HEK293 (cell line): ENCODE measurements around the gene EDEM1.

Experiments
- CTCF ChIA-PET: fragments of 350-600 bp; formaldehyde crosslinking; extraction: SDS; loops from one replicate; lab custom pipeline; 2021; ENCODE audit warnings: antibody characterized with exemption; lab: Yijun Ruan, JAX
- POLR2A ChIA-PET: fragments of 300-600 bp; formaldehyde crosslinking; extraction: SDS; loops from one replicate; lab custom pipeline; 2020; ENCODE audit warnings: antibody characterized with exemption, inconsistent platforms; lab: Yijun Ruan, JAX
- H3K27ac ChIP-seq: fragments of 200-500 bp; sonication (Bioruptor generic); 2 replicates; pipeline ENCODE4 v1.5.1; 2014; ENCODE audit warnings: low read depth, low read length, control low read depth, inconsistent platforms; ENCODE audit errors: extremely low read depth
- H3K36me3 ChIP-seq, 2 experiments: fragments of 200-500 bp in 1 of 2; sonication (Bioruptor generic) in 1 of 2; 1 replicate in 1 of 2; 2 replicates in 1 of 2; pipeline ENCODE4 v1.5.1; 2014 to 2017; ENCODE audit warnings: inconsistent platforms in 2 of 2, low read length in 2 of 2; ENCODE audit not compliant: control insufficient read depth in 2 of 2, insufficient read depth in 1 of 2
- H3K4me1 ChIP-seq: fragments of 200-500 bp; sonication (Bioruptor generic); 2 replicates; pipeline ENCODE4 v1.5.1; 2014; ENCODE audit warnings: mild to moderate bottlenecking, low read length, inconsistent platforms; ENCODE audit not compliant: control insufficient read depth, insufficient read depth
- H3K4me3 ChIP-seq: 2 replicates; pipeline ENCODE4 v1.5.1; 2011; ENCODE audit warnings: low read depth, mild to moderate bottlenecking, control low read depth, low read length, moderate library complexity
- H3K9me3 ChIP-seq: fragments of 200-500 bp; sonication (Bioruptor generic); 2 replicates; pipeline ENCODE4 v1.5.1; 2014; ENCODE audit warnings: low read depth, low read length, inconsistent platforms; ENCODE audit not compliant: control insufficient read depth, insufficient read depth
- GLI4 ChIP-seq: fragments of 450-650 bp; formaldehyde crosslinking; IDR thresholded peaks from 2 replicates; pipeline ENCODE4 v1.5.1; 2016; ENCODE audit warnings: missing biosample characterization, missing genetic modification characterization
- GLIS1 ChIP-seq: fragments of 450-650 bp; formaldehyde crosslinking; IDR thresholded peaks from 2 replicates; pipeline ENCODE4 v1.5.1; 2016; ENCODE audit warnings: missing biosample characterization, missing genetic modification characterization
- SALL2 ChIP-seq: fragments of 450-650 bp; formaldehyde crosslinking; IDR thresholded peaks from 2 replicates; pipeline ENCODE4 v1.5.0; 2017; ENCODE audit warnings: missing biosample characterization, mild to moderate bottlenecking, missing genetic modification characterization, borderline replicate concordance
- ZBTB17 ChIP-seq: fragments of 450-650 bp; formaldehyde crosslinking; IDR thresholded peaks from 2 replicates; pipeline ENCODE4 v1.5.1; 2016; ENCODE audit warnings: missing biosample characterization, missing genetic modification characterization
- ZNF114 ChIP-seq: fragments of 450-650 bp; formaldehyde crosslinking; IDR thresholded peaks from 2 replicates; pipeline ENCODE4 v1.5.0; 2017; ENCODE audit warnings: missing biosample characterization, missing genetic modification characterization
- ZNF121 ChIP-seq: fragments of 450-650 bp; formaldehyde crosslinking; IDR thresholded peaks from 2 replicates; pipeline ENCODE4 v1.5.1; 2016; ENCODE audit warnings: missing biosample characterization, missing genetic modification characterization
- ZNF133 ChIP-seq: fragments of 450-650 bp; formaldehyde crosslinking; IDR thresholded peaks from 2 replicates; pipeline ENCODE4 v1.5.1; 2016; ENCODE audit warnings: missing biosample characterization, missing genetic modification characterization
- ZNF138 ChIP-seq: fragments of 450-650 bp; formaldehyde crosslinking; IDR thresholded peaks from 2 replicates; pipeline ENCODE4 v1.5.1; 2016; ENCODE audit warnings: missing biosample characterization, missing genetic modification characterization, borderline replicate concordance
- ZNF2 ChIP-seq: fragments of 450-650 bp; formaldehyde crosslinking; IDR thresholded peaks from 2 replicates; pipeline ENCODE4 v1.5.1; 2016; ENCODE audit warnings: missing biosample characterization, missing genetic modification characterization
- ZNF23 ChIP-seq: fragments of 450-650 bp; formaldehyde crosslinking; IDR thresholded peaks from 2 replicates; pipeline ENCODE4 v1.5.1; 2016; ENCODE audit warnings: missing biosample characterization, missing genetic modification characterization, borderline replicate concordance
- ZNF24 ChIP-seq: fragments of 450-650 bp; formaldehyde crosslinking; IDR thresholded peaks from 2 replicates; pipeline ENCODE4 v1.5.1; 2016; ENCODE audit warnings: missing biosample characterization, missing genetic modification characterization
- ZNF366 ChIP-seq: fragments of 450-650 bp; formaldehyde crosslinking; conservative IDR thresholded peaks from 2 replicates; pipeline ENCODE4 v1.5.1; 2016; ENCODE audit warnings: missing biosample characterization, missing genetic modification characterization
- ZNF404 ChIP-seq: fragments of 450-650 bp; formaldehyde crosslinking; IDR thresholded peaks from 2 replicates; pipeline ENCODE4 v1.5.1; 2017; ENCODE audit warnings: missing biosample characterization, missing genetic modification characterization
- ZNF596 ChIP-seq: fragments of 450-650 bp; IDR thresholded peaks from 2 replicates; pipeline ENCODE4 v1.5.0; 2018; ENCODE audit warnings: missing biosample characterization, mild to moderate bottlenecking, missing genetic modification characterization, moderate library complexity
- ZNF600 ChIP-seq: fragments of 450-650 bp; formaldehyde crosslinking; IDR thresholded peaks from 2 replicates; pipeline ENCODE4 v1.5.1; 2016; ENCODE audit warnings: missing biosample characterization, missing genetic modification characterization
- ZNF610 ChIP-seq: fragments of 450-650 bp; formaldehyde crosslinking; IDR thresholded peaks from 2 replicates; pipeline ENCODE4 v1.5.1; 2016; ENCODE audit warnings: missing biosample characterization, missing genetic modification characterization, borderline replicate concordance
- ZNF626 ChIP-seq: fragments of 450-650 bp; sonication (Bioruptor Pico); formaldehyde crosslinking; IDR thresholded peaks from 2 replicates; pipeline ENCODE4 v1.5.1; 2018; ENCODE audit warnings: missing biosample characterization, missing genetic modification characterization, inconsistent platforms
- ZNF785 ChIP-seq: fragments of 450-650 bp; formaldehyde crosslinking; IDR thresholded peaks from 2 replicates; pipeline ENCODE4 v1.5.1; 2016; ENCODE audit warnings: missing biosample characterization, missing genetic modification characterization
- ZNF791 ChIP-seq: fragments of 450-650 bp; formaldehyde crosslinking; IDR thresholded peaks from 2 replicates; pipeline ENCODE4 v1.5.1; 2016; ENCODE audit warnings: missing biosample characterization, missing genetic modification characterization
- ZSCAN16 ChIP-seq: fragments of 450-650 bp; formaldehyde crosslinking; IDR thresholded peaks from 2 replicates; pipeline ENCODE4 v1.5.1; 2016; ENCODE audit warnings: missing biosample characterization, missing genetic modification characterization
- TF ChIP-seq, protein P1 (sequence below): fragments of 450-650 bp; formaldehyde crosslinking; IDR thresholded peaks from 2 replicates; pipeline ENCODE4 v1.5.1; 2016; ENCODE audit warnings: missing biosample characterization, missing genetic modification characterization
- TF ChIP-seq, protein P2 (sequence below): fragments of 450-650 bp; formaldehyde crosslinking; IDR thresholded peaks from 2 replicates; pipeline ENCODE4 v1.5.1; 2017; ENCODE audit warnings: missing biosample characterization, mild to moderate bottlenecking, missing genetic modification characterization, moderate library complexity
- TF ChIP-seq, protein P3 (sequence below): fragments of 450-650 bp; formaldehyde crosslinking; IDR thresholded peaks from 2 replicates; pipeline ENCODE4 v1.5.1; 2016; ENCODE audit warnings: missing biosample characterization, missing genetic modification characterization, borderline replicate concordance
- TF ChIP-seq, protein P4 (sequence below): sonication (generic); formaldehyde crosslinking; IDR thresholded peaks from 2 replicates; pipeline ENCODE4 v1.8.1; 2022; ENCODE audit warnings: mild to moderate bottlenecking, moderate library complexity, missing genetic modification reagents

The EDEM1 gene

DNA sequence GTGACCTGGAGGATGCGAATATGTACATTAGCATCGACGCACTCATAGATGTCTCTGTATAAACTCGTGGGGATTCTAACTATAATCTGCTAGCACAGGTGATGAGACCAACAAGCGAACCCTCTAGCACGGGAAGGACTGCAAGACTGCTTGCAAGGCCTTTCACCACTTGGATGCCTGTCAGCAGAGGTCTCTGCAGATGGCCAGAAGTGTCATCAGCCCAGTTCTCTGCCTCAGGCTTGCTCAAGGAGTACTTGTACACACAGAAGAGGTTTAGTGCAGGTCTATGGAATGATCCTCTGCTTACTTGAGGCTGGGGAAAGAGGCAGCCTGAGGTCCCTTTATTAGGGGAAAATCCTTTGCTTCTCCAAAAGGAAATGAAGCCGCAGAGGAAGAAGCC lies 48.1 kb downstream of the EDEM1 start (continued):
- no peak for TF ChIP-seq ZNF626 (tag by site-specific recombination)
- TF ChIP-seq, protein P1, sequence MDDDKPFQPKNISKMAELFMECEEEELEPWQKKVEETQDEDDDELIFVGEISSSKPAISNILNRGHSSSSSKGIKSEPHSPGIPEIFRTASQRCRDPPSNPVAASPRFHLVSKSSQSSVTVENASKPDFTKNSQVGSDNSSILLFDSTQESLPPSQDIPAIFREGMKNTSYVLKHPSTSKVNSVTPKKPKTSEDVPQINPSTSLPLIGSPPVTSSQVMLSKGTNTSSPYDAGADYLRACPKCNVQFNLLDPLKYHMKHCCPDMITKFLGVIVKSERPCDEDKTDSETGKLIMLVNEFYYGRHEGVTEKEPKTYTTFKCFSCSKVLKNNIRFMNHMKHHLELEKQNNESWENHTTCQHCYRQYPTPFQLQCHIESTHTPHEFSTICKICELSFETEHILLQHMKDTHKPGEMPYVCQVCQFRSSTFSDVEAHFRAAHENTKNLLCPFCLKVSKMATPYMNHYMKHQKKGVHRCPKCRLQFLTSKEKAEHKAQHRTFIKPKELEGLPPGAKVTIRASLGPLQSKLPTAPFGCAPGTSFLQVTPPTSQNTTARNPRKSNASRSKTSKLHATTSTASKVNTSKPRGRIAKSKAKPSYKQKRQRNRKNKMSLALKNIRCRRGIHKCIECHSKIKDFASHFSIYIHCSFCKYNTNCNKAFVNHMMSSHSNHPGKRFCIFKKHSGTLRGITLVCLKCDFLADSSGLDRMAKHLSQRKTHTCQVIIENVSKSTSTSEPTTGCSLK (tag by site-specific recombination), result no peak
- TF ChIP-seq, protein P2, sequence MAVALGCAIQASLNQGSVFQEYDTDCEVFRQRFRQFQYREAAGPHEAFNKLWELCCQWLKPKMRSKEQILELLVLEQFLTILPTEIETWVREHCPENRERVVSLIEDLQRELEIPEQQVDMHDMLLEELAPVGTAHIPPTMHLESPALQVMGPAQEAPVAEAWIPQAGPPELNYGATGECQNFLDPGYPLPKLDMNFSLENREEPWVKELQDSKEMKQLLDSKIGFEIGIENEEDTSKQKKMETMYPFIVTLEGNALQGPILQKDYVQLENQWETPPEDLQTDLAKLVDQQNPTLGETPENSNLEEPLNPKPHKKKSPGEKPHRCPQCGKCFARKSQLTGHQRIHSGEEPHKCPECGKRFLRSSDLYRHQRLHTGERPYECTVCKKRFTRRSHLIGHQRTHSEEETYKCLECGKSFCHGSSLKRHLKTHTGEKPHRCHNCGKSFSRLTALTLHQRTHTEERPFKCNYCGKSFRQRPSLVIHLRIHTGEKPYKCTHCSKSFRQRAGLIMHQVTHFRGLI (tag by site-specific recombination), result no peak
- TF ChIP-seq ZNF791 (tag by site-specific recombination), result no peak
- no peak for TF ChIP-seq ZNF121
- TF ChIP-seq ZNF2 (tag by site-specific recombination), result no peak

DNA sequence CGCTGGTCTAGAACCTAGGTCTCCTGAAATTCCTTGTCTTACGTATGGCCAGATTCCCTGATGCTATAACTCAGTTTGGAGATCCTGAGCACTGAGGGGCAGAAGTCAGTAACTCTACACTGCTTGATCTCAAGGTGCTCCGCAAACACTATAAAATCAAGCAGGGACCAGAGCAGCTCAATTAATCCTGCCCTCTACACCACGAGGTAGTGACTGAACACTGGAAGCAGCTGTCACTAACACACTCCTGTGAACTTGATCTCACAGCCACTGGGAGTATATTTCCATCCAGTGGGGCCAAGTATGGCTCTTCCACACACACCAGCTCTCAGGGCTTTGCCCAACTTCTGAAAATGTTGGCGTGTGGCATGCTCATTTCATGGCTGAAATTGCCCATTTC lies 51.0 kb downstream of the EDEM1 start:
- Histone ChIP-seq H3K9me3 (no peaks in the 10 kb centered on the region), H3K4me3 (no peak overlapping the region), H3K27ac (no peak overlapping the region), H3K4me1 (no peaks in the 10 kb centered on the region), H3K36me3 (no peaks in the 10 kb centered on the region)
- peak; percentile 88 for TF ChIP-seq ZSCAN16
- no peak for TF ChIP-seq ZNF600 (tag by site-specific recombination)
- no peak for TF ChIP-seq ZNF138
- no peak for TF ChIP-seq ZNF596 (tag by site-specific recombination)
- ChIA-PET CTCF (interaction anchor here (0.7 kb wide), 1 partner anchor 28 kb away, joined by 3 read pairs; no protein-coding TSS in a partner anchor), POLR2A (no interaction called here)

DNA sequence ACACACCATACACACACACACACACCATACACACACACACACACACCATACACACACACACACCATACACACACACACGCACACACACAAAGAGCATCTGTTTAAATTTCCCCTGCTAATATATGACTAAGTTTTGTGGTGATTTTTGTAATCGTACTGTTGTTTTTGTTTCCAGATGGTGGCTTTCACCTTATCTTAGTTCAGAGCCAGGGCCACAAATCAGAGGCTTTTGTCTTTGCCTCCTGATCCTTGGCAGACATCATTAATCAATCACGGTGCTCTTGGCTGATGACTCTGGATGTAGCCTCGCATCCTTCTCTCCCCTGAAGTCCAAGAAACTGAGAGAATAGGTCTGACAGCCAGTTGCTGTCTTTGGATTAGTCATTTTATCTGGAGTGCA lies 52.1 kb downstream of the EDEM1 start:
- no peaks in the 10 kb centered on the region for H3K36me3 ChIP-seq
- H3K4me3 ChIP-seq, result no peak overlapping the region
- no peaks in the 10 kb centered on the region for H3K4me1 ChIP-seq
- H3K27ac ChIP-seq, result no peak overlapping the region
- no peaks in the 10 kb centered on the region for H3K9me3 ChIP-seq
- CTCF ChIA-PET, result no interaction called here
- POLR2A ChIA-PET, result no interaction called here
- no peak for TF ChIP-seq SALL2
- TF ChIP-seq, protein P3, sequence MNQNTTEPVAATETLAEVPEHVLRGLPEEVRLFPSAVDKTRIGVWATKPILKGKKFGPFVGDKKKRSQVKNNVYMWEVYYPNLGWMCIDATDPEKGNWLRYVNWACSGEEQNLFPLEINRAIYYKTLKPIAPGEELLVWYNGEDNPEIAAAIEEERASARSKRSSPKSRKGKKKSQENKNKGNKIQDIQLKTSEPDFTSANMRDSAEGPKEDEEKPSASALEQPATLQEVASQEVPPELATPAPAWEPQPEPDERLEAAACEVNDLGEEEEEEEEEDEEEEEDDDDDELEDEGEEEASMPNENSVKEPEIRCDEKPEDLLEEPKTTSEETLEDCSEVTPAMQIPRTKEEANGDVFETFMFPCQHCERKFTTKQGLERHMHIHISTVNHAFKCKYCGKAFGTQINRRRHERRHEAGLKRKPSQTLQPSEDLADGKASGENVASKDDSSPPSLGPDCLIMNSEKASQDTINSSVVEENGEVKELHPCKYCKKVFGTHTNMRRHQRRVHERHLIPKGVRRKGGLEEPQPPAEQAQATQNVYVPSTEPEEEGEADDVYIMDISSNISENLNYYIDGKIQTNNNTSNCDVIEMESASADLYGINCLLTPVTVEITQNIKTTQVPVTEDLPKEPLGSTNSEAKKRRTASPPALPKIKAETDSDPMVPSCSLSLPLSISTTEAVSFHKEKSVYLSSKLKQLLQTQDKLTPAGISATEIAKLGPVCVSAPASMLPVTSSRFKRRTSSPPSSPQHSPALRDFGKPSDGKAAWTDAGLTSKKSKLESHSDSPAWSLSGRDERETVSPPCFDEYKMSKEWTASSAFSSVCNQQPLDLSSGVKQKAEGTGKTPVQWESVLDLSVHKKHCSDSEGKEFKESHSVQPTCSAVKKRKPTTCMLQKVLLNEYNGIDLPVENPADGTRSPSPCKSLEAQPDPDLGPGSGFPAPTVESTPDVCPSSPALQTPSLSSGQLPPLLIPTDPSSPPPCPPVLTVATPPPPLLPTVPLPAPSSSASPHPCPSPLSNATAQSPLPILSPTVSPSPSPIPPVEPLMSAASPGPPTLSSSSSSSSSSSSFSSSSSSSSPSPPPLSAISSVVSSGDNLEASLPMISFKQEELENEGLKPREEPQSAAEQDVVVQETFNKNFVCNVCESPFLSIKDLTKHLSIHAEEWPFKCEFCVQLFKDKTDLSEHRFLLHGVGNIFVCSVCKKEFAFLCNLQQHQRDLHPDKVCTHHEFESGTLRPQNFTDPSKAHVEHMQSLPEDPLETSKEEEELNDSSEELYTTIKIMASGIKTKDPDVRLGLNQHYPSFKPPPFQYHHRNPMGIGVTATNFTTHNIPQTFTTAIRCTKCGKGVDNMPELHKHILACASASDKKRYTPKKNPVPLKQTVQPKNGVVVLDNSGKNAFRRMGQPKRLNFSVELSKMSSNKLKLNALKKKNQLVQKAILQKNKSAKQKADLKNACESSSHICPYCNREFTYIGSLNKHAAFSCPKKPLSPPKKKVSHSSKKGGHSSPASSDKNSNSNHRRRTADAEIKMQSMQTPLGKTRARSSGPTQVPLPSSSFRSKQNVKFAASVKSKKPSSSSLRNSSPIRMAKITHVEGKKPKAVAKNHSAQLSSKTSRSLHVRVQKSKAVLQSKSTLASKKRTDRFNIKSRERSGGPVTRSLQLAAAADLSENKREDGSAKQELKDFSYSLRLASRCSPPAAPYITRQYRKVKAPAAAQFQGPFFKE (tag by site-specific recombination), result no peak
- TF ChIP-seq ZBTB17, result peak; percentile 79
- TF ChIP-seq ZNF133, result no peak
- TF ChIP-seq GLI4 (tag by site-specific recombination), result no peak
- no peak for TF ChIP-seq ZNF114 (tag by site-specific recombination)
- TF ChIP-seq GLIS1 (tag by site-specific recombination), result no peak
- TF ChIP-seq ZNF610 (tag by site-specific recombination), result no peak
- TF ChIP-seq ZNF366 (tag by site-specific recombination), result no peak
- TF ChIP-seq ZNF785 (tag by site-specific recombination), result no peak
- TF ChIP-seq ZNF23 (tag by site-specific recombination), result peak; percentile 63; the same call in 1 of the 2 replicates
- no peak for TF ChIP-seq ZNF24 (tag by site-specific recombination)
- TF ChIP-seq ZNF404, result no peak
- TF ChIP-seq, protein P4, sequence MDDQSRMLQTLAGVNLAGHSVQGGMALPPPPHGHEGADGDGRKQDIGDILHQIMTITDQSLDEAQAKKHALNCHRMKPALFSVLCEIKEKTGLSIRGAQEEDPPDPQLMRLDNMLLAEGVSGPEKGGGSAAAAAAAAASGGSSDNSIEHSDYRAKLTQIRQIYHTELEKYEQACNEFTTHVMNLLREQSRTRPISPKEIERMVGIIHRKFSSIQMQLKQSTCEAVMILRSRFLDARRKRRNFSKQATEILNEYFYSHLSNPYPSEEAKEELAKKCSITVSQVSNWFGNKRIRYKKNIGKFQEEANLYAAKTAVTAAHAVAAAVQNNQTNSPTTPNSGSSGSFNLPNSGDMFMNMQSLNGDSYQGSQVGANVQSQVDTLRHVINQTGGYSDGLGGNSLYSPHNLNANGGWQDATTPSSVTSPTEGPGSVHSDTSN (CRISPR knock-in tag), result no peak
